Panc1 (cell line): ENCODE results near the gene DELE1. TPM values are rescaled to one million over a fixed set of nuclear protein-coding genes. Genes with fewer than 3 reads are reported as not detected.

Experiments
- ATAC-seq: fragments of 200-7000 bp; cut with Tn5 transposase; 2 replicates; pipeline ENCODE4 v1.9.1; 2020; ENCODE audit warnings: mild to moderate bottlenecking, moderate library complexity
- BruUV-seq: library from RNA; stranded (reverse); fragments of 400-500 nt; replicated peaks from 2 replicates; lab custom pipeline; 2021; lab: Mats Ljungman, UMichigan
- CTCF ChIA-PET: fragments of 300-600 bp; sonication (Branson Sonifier 250); formaldehyde crosslinking; loops from one replicate; lab custom pipeline; 2022; ENCODE audit warnings: antibody characterized with exemption; lab: Charles Lee
- POLR2A ChIA-PET: fragments of 300-600 bp; sonication (Branson Sonifier 250); formaldehyde crosslinking; loops from one replicate; lab custom pipeline; 2022; ENCODE audit warnings: antibody characterized with exemption; lab: Charles Lee
- DNase-seq: peaks from one replicate; pipeline ENCODE4 v3.0.0-alpha.2; 2010; ENCODE audit warnings: low read depth, low spot score
- H3K27ac ChIP-seq: 2 replicates; pipeline ENCODE4 v1.5.1; 2011; ENCODE audit warnings: mild to moderate bottlenecking, low read length, inconsistent platforms
- H3K27me3 ChIP-seq: fragments of 200-500 bp; sonication (Bioruptor generic); 2 replicates; pipeline ENCODE4 v1.6.0; 2014; ENCODE audit warnings: low read length, inconsistent platforms; ENCODE audit not compliant: control insufficient read depth, insufficient read depth
- H3K36me3 ChIP-seq: fragments of 200-500 bp; sonication (Bioruptor generic); 2 replicates; pipeline ENCODE4 v1.5.1; 2014; ENCODE audit warnings: inconsistent platforms, mild to moderate bottlenecking, low read length, moderate library complexity; ENCODE audit not compliant: control insufficient read depth, insufficient read depth
- H3K4me1 ChIP-seq: 2 replicates; pipeline ENCODE4 v1.5.1; 2011; ENCODE audit warnings: inconsistent platforms, mild to moderate bottlenecking, low read length, moderate library complexity; ENCODE audit not compliant: control insufficient read depth, insufficient read depth
- H3K4me3 ChIP-seq, 2 experiments: 2 replicates each; pipeline ENCODE4 v1.5.1; 2011 to 2012; ENCODE audit warnings: low read depth in 2 of 2, low read length in 2 of 2, mild to moderate bottlenecking in 2 of 2, inconsistent platforms in 1 of 2, moderate library complexity in 1 of 2
- H3K9me3 ChIP-seq: fragments of 200-500 bp; sonication (Bioruptor generic); 2 replicates; pipeline ENCODE4 v1.5.1; 2014; ENCODE audit warnings: low read depth, mild to moderate bottlenecking, inconsistent platforms, low read length, moderate library complexity; ENCODE audit not compliant: control insufficient read depth, insufficient read depth
- POLR2AphosphoS5 ChIP-seq: IDR thresholded peaks from 2 replicates; pipeline ENCODE4 v1.6.1; 2012; ENCODE audit warnings: mild to moderate bottlenecking, low read depth, low read length, moderate library complexity
- REST ChIP-seq, 2 experiments: IDR thresholded peaks; 2 replicates each; pipeline ENCODE4 v1.6.1; 2011 to 2012; ENCODE audit warnings: low read depth in 2 of 2, control low read depth in 1 of 2, low read length in 1 of 2, mild to moderate bottlenecking in 1 of 2, moderate library complexity in 1 of 2; ENCODE audit not compliant: insufficient read depth in 1 of 2
- SIN3A ChIP-seq: IDR thresholded peaks from 2 replicates; pipeline ENCODE4 v1.6.1; 2012; ENCODE audit warnings: low read depth, mild to moderate bottlenecking, low read length, moderate library complexity, borderline replicate concordance; ENCODE audit not compliant: insufficient read depth
- TCF7L2 ChIP-seq: IDR thresholded peaks from 2 replicates; pipeline ENCODE4 v1.6.1; 2011; ENCODE audit warnings: mild to moderate bottlenecking, low read depth, low read length, inconsistent platforms
- in situ Hi-C: cut with HindIII; loops from 2 replicates; pipeline ENCODE4 v1.10.0; 2016; ENCODE audit warnings: low sequenced_read_pairs, low pct_unique_long_range_greater_than_20kb
- intact Hi-C: fragments of 100-400 bp; cut with micrococcal nuclease; formaldehyde crosslinking; loops from one replicate; pipeline ENCODE4 v1.10.0; 2022; ENCODE audit not compliant: unreplicated experiment
- total RNA-seq: library from RNA; stranded (reverse); gene quantifications from one replicate; pipeline ENCODE4 v1.2.1, GENCODE V29; 2021; ENCODE audit not compliant: unreplicated experiment
- TF ChIP-seq, protein P1 (sequence below): fragments of 450-650 bp; IDR thresholded peaks from 2 replicates; pipeline ENCODE4 v1.5.1; 2017; ENCODE audit warnings: mild to moderate bottlenecking

Gene DELE1
- total RNA-seq, 1 experiment from 2014 or later = 78.4 TPM

GRCh38 chr5:141966963-141967333, 43.3 kb downstream of the DELE1 start:
- TF ChIP-seq POLR2AphosphoS5 = no peak
- no peak for TF ChIP-seq SIN3A
- no peak for TF ChIP-seq TCF7L2
- TF ChIP-seq, protein P1, sequence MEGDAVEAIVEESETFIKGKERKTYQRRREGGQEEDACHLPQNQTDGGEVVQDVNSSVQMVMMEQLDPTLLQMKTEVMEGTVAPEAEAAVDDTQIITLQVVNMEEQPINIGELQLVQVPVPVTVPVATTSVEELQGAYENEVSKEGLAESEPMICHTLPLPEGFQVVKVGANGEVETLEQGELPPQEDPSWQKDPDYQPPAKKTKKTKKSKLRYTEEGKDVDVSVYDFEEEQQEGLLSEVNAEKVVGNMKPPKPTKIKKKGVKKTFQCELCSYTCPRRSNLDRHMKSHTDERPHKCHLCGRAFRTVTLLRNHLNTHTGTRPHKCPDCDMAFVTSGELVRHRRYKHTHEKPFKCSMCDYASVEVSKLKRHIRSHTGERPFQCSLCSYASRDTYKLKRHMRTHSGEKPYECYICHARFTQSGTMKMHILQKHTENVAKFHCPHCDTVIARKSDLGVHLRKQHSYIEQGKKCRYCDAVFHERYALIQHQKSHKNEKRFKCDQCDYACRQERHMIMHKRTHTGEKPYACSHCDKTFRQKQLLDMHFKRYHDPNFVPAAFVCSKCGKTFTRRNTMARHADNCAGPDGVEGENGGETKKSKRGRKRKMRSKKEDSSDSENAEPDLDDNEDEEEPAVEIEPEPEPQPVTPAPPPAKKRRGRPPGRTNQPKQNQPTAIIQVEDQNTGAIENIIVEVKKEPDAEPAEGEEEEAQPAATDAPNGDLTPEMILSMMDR = no peak
- TF ChIP-seq REST (IDR thresholded peaks at IDR 0.05; ENCODE audit: insufficient read depth in 1 of 2, low read depth in 2 of 2, low read length in 1 of 2) = no peak
- ChIA-PET POLR2A (no interaction called here), CTCF (no interaction called here)
- DNase-seq = no peak
- in situ Hi-C loops (no loop called here), intact Hi-C loops (loop anchor here (10.0 kb wide), 1 partner anchor 302 kb away; no protein-coding TSS in a partner anchor)
- no peaks in the 10 kb centered on the region for H3K27me3 ChIP-seq
- ATAC-seq = no peak
- H3K4me1 ChIP-seq = peaks cover 13% of the 10 kb centered on the region
- no peak overlapping the region for H3K4me3 ChIP-seq
- H3K36me3 ChIP-seq = peaks cover 13% of the 10 kb centered on the region
- H3K27ac ChIP-seq = no peak overlapping the region
- BruUV-seq = no TSS peak
- no peaks in the 10 kb centered on the region for H3K9me3 ChIP-seq

- H3K9me3 ChIP-seq = no peaks in the 10 kb centered on the region
- peaks cover 23% of the 10 kb centered on the region for H3K36me3 ChIP-seq
- peak within 1 kb of the TSS; percentile 92 for H3K27ac ChIP-seq
- no peaks in the 10 kb centered on the region for H3K27me3 ChIP-seq
- DNase-seq = peak; percentile 53
- ChIA-PET CTCF (interaction anchor here (0.6 to 1.9 kb wide), 9 partner anchors 8 to 277 kb away, joined by 3 to 9 read pairs (median 4); partner anchors contain the start of gene PCDH12), POLR2A (interaction anchor here (0.6 kb wide), 1 partner anchor 269 kb away, joined by 3 read pairs; no protein-coding TSS in a partner anchor)
- in situ Hi-C loops (no loop called here), intact Hi-C loops (loop anchor here (10.0 kb wide), 1 partner anchor 304 kb away; no protein-coding TSS in a partner anchor)
- BruUV-seq = no TSS peak
- H3K4me1 ChIP-seq = peaks cover 13% of the 10 kb centered on the region
- H3K4me3 ChIP-seq = peak within 1 kb of the TSS; percentile 95 to 96
- peak; percentile 99 for ATAC-seq
- TF ChIP-seq, protein P1 = peak; percentile 99
- TF ChIP-seq REST (IDR thresholded peaks at IDR 0.05; ENCODE audit: insufficient read depth in 1 of 2, low read depth in 2 of 2, low read length in 1 of 2) (no peak), SIN3A (peak; percentile 47; the same call in 1 of the 2 replicates), POLR2AphosphoS5 (peak; percentile 94), TCF7L2 (no peak)
These were observed 45.4 kb downstream of the DELE1 start, which contains the start of gene RNF14 for GRCh38 chr5:141968914-141969608. RNF14 (plus strand) TSS chr5:141969105; CDS start chr5:141973589, 4,484 bp downstream.
